IMR-90 (cell line): ENCODE data around the gene UBXN2A. TPM values are rescaled to one million over a fixed set of nuclear protein-coding genes. Genes with fewer than 3 reads are reported as not detected.

Experiments
- ATAC-seq: fragments of 200-7000 bp; cut with Tn5 transposase; 2 replicates; pipeline ENCODE4 v1.9.1; 2020; ENCODE audit warnings: low read depth, mild to moderate bottlenecking, moderate library complexity
- BruUV-seq: library from RNA; stranded (reverse); fragments of 400-500 nt; replicated peaks from 2 replicates; lab custom pipeline; 2021; lab: Mats Ljungman, UMichigan
- CTCF ChIA-PET: fragments of 300-600 bp; formaldehyde crosslinking; extraction: SDS; loops from one replicate; lab custom pipeline; 2021; ENCODE audit warnings: antibody characterized with exemption; lab: Yijun Ruan, JAX
- POLR2A ChIA-PET: fragments of 300-600 bp; sonication (Branson Sonifier 250); formaldehyde crosslinking; loops from one replicate; lab custom pipeline; 2022; ENCODE audit warnings: antibody characterized with exemption; ENCODE audit not compliant: unreplicated experiment; lab: Charles Lee
- DNase-seq: peaks from one replicate; pipeline ENCODE4 v3.0.0; 2013
- H2AFZ ChIP-seq: replicated peaks from 2 replicates; pipeline ENCODE3; 2013; ENCODE audit warnings: low read length, mild to moderate bottlenecking; ENCODE audit not compliant: poor library complexity
- H2AK5ac ChIP-seq: 2 replicates; pipeline ENCODE4 v1.6.1; 2013; ENCODE audit warnings: low read depth, low read length, inconsistent platforms
- H2AK9ac ChIP-seq: replicated peaks from 2 replicates; pipeline ENCODE3; 2013; ENCODE audit warnings: mild to moderate bottlenecking, low read depth, low read length, moderate library complexity; ENCODE audit not compliant: poor library complexity
- H2BK120ac ChIP-seq: 2 replicates; pipeline ENCODE4 v1.6.1; 2013; ENCODE audit warnings: low read depth, low read length, inconsistent platforms
- H2BK15ac ChIP-seq: 3 replicates; pipeline ENCODE4 v1.6.1; 2013; ENCODE audit warnings: low read depth, low read length, inconsistent platforms
- H2BK20ac ChIP-seq: 2 replicates; pipeline ENCODE4 v1.6.1; 2013; ENCODE audit warnings: low read depth, mild to moderate bottlenecking, inconsistent platforms, low read length, moderate library complexity
- H2BK5ac ChIP-seq: 2 replicates; pipeline ENCODE4 v1.6.1; 2013; ENCODE audit warnings: mild to moderate bottlenecking, low read depth, low read length, inconsistent platforms; ENCODE audit not compliant: poor library complexity, severe bottlenecking
- H3K14ac ChIP-seq: replicated peaks from 2 replicates; pipeline ENCODE4 v1.6.1; 2013; ENCODE audit warnings: low read depth, low read length, inconsistent platforms
- H3K18ac ChIP-seq: 2 replicates; pipeline ENCODE4 v1.6.1; 2013; ENCODE audit warnings: low read depth, low read length, control low read depth
- H3K23ac ChIP-seq: 2 replicates; pipeline ENCODE4 v1.6.1; 2013; ENCODE audit warnings: low read depth, low read length, inconsistent platforms
- H3K27ac ChIP-seq: 2 replicates; pipeline ENCODE4 v1.5.1; 2013; ENCODE audit warnings: mild to moderate bottlenecking, control low read depth, low read length; ENCODE audit not compliant: insufficient read depth
- H3K27me3 ChIP-seq: 2 replicates; pipeline ENCODE4 v1.6.1; 2013; ENCODE audit warnings: low read length; ENCODE audit not compliant: control insufficient read depth, insufficient read depth
- H3K36me3 ChIP-seq: 2 replicates; pipeline ENCODE4 v1.6.1; 2013; ENCODE audit warnings: low read length, mixed read lengths; ENCODE audit not compliant: control insufficient read depth, insufficient read depth
- H3K4ac ChIP-seq: 2 replicates; pipeline ENCODE4 v1.6.1; 2013; ENCODE audit warnings: low read depth, low read length, inconsistent platforms
- H3K4me1 ChIP-seq: 2 replicates; pipeline ENCODE4 v1.6.1; 2013; ENCODE audit warnings: low read length, mixed read lengths; ENCODE audit not compliant: control insufficient read depth, insufficient read depth
- H3K4me2 ChIP-seq: 2 replicates; pipeline ENCODE4 v1.6.1; 2013; ENCODE audit warnings: low read depth, mild to moderate bottlenecking, control low read depth, low read length, moderate library complexity
- H3K4me3 ChIP-seq: 2 replicates; pipeline ENCODE4 v1.5.1; 2013; ENCODE audit warnings: low read depth, mild to moderate bottlenecking, control low read depth, low read length, moderate library complexity; ENCODE audit not compliant: insufficient read depth
- H3K56ac ChIP-seq: 2 replicates; pipeline ENCODE4 v1.6.1; 2013; ENCODE audit warnings: low read length, inconsistent platforms; ENCODE audit not compliant: insufficient read depth; ENCODE audit errors: extremely low read depth
- H3K79me1 ChIP-seq, 2 experiments: 2 replicates each; pipeline ENCODE4 v1.6.1; 2013; ENCODE audit warnings: low read length in 2 of 2, inconsistent platforms in 1 of 2, low read depth in 1 of 2
- H3K9ac ChIP-seq: 2 replicates; pipeline ENCODE4 v1.6.1; 2013; ENCODE audit warnings: low read depth, low read length, control low read depth
- H3K9me1 ChIP-seq: 2 replicates; pipeline ENCODE4 v1.6.1; 2013; ENCODE audit warnings: low read length, inconsistent platforms; ENCODE audit not compliant: insufficient read depth
- H3K9me3 ChIP-seq: 2 replicates; pipeline ENCODE4 v1.6.1; 2013; ENCODE audit warnings: low read length; ENCODE audit not compliant: control insufficient read depth, insufficient read depth
- H4K20me1 ChIP-seq: 2 replicates; pipeline ENCODE4 v1.6.1; 2013; ENCODE audit warnings: low read length, inconsistent platforms; ENCODE audit not compliant: insufficient read depth
- H4K5ac ChIP-seq: 2 replicates; pipeline ENCODE4 v1.6.1; 2013; ENCODE audit warnings: mild to moderate bottlenecking, low read depth, low read length, control low read depth
- H4K8ac ChIP-seq, 2 experiments: 2 replicates each; pipeline ENCODE4 v1.6.1; 2013; ENCODE audit warnings: low read depth in 2 of 2, low read length in 2 of 2, control low read depth in 1 of 2, inconsistent platforms in 1 of 2
- H4K91ac ChIP-seq: 2 replicates; pipeline ENCODE4 v1.6.1; 2013; ENCODE audit warnings: low read depth, low read length, inconsistent platforms; ENCODE audit not compliant: insufficient read depth
- BHLHE40 ChIP-seq: fragments of 150-350 bp; IDR thresholded peaks from 2 replicates; pipeline ENCODE4 v1.6.1; 2016; ENCODE audit warnings: mild to moderate bottlenecking, low read depth, low read length
- CEBPB ChIP-seq: IDR thresholded peaks from 2 replicates; pipeline ENCODE4 v1.6.1; 2012; ENCODE audit warnings: low read depth, low read length, improper control_type of control experiment
- CHD1 ChIP-seq: IDR thresholded peaks from 2 replicates; pipeline ENCODE4 v1.6.1; 2012; ENCODE audit warnings: low read depth, low read length, improper control_type of control experiment
- ELK1 ChIP-seq: fragments of 150-350 bp; IDR thresholded peaks from 2 replicates; pipeline ENCODE4 v1.6.1; 2016; ENCODE audit warnings: low read depth, mild to moderate bottlenecking, low read length, moderate library complexity, borderline replicate concordance
- MAFK ChIP-seq: IDR thresholded peaks from 2 replicates; pipeline ENCODE4 v1.6.1; 2012; ENCODE audit warnings: low read depth, low read length, improper control_type of control experiment
- MAZ ChIP-seq: IDR thresholded peaks from 2 replicates; pipeline ENCODE4 v1.6.1; 2012; ENCODE audit warnings: low read depth, mild to moderate bottlenecking, low read length, improper control_type of control experiment, moderate library complexity, borderline replicate concordance
- MXI1 ChIP-seq: IDR thresholded peaks from 2 replicates; pipeline ENCODE4 v1.6.1; 2012; ENCODE audit warnings: low read depth, mild to moderate bottlenecking, low read length, moderate library complexity, borderline replicate concordance
- NFE2L2 ChIP-seq: fragments of 150-350 bp; IDR thresholded peaks from 2 replicates; pipeline ENCODE4 v1.6.1; 2016; ENCODE audit warnings: low read depth, mild to moderate bottlenecking, low read length
- RAD21 ChIP-seq: IDR thresholded peaks from 2 replicates; pipeline ENCODE4 v1.6.1; 2012; ENCODE audit warnings: low read length, improper control_type of control experiment
- RCOR1 ChIP-seq: IDR thresholded peaks from 2 replicates; pipeline ENCODE4 v1.6.1; 2012; ENCODE audit warnings: mild to moderate bottlenecking, low read length, improper control_type of control experiment; ENCODE audit not compliant: insufficient replicate concordance
- RFX5 ChIP-seq: IDR thresholded peaks from 2 replicates; pipeline ENCODE4 v1.8.0; 2012; ENCODE audit warnings: low read depth, mild to moderate bottlenecking, low read length, moderate library complexity
- SMC3 ChIP-seq: fragments of 150-350 bp; IDR thresholded peaks from 2 replicates; pipeline ENCODE4 v1.6.1; 2016; ENCODE audit warnings: low read depth, mild to moderate bottlenecking, antibody characterized with exemption, low read length, moderate library complexity
- WGBS, 2 experiments: methylation state at CpG; one replicate each; pipeline versions ENCODE4 v1.1.5 to v1.1.7; 2013; ENCODE audit warnings: missing lambda C conversion rate in 2 of 2; ENCODE audit not compliant: insufficient read length in 1 of 2; ENCODE audit errors: extremely low coverage in 2 of 2; 5-methylcytosine and 5-hydroxymethylcytosine counted together
- dilution Hi-C: fragments of 300-500 bp; cut with HindIII; formaldehyde crosslinking; loops from one replicate; pipeline ENCODE4 v1.14.3; 2018; ENCODE audit warnings: low sequenced_read_pairs; ENCODE audit not compliant: unreplicated experiment
- in situ Hi-C: fragments of 300-500 bp; cut with MboI; formaldehyde crosslinking; loops from 3 replicates; pipeline ENCODE4 v1.14.3; 2019; ENCODE audit warnings: low sequenced_read_pairs, inconsistent platforms, mixed read lengths
- intact Hi-C: fragments of 100-400 bp; cut with micrococcal nuclease; formaldehyde crosslinking; loops from 2 replicates; pipeline ENCODE4 v1.10.0; 2022
- polyA plus RNA-seq, 3 experiments: library from polyadenylated mRNA; depleted of rRNA; stranded (reverse); fragments of >200 nt; gene quantifications; 2 replicates each; pipeline ENCODE4 v1.2.3, GENCODE V29; 2012; ENCODE audit warnings: low replicate concordance in 1 of 3
- total RNA-seq: library from RNA; depleted of rRNA; stranded (reverse); fragments of >200 nt; gene quantifications from 2 replicates; pipeline ENCODE4 v1.2.3, GENCODE V29; 2012
- TF ChIP-seq, protein P1 (sequence below): fragments of 150-350 bp; IDR thresholded peaks from 2 replicates; pipeline ENCODE4 v1.6.1; 2017; ENCODE audit warnings: mild to moderate bottlenecking, antibody characterized with exemption, low read length, low read depth

The UBXN2A gene
- total and polyA plus RNA-seq, 2 of the 4 experiments (the other 2 are of a cell fraction), result 4.6 to 7.7 TPM

- peak overlapping the region; percentile 74 for H2BK5ac ChIP-seq
- H3K14ac ChIP-seq, result peak overlapping the region; percentile 45; the same call in 1 of the 2 replicates
- H2AK9ac ChIP-seq, result peak overlapping the region; percentile 94
- H2BK120ac ChIP-seq, result peak overlapping the region; percentile 91
- H3K4me3 ChIP-seq, result no peak overlapping the region
- no peak overlapping the region for H4K5ac ChIP-seq
- no peak for DNase-seq
- no peak for ATAC-seq
- no peaks in the 10 kb centered on the region for H3K36me3 ChIP-seq
- H3K9ac ChIP-seq, result no peak overlapping the region
- ChIA-PET CTCF (interaction anchor here (0.7 kb wide), 1 partner anchor 802 kb away, joined by 4 read pairs; no protein-coding TSS in a partner anchor), POLR2A (no interaction called here)
- H3K23ac ChIP-seq, result no peak overlapping the region
- H3K79me1 ChIP-seq, result peaks cover 0 to 3% of the 10 kb centered on the region in 2 experiments; a peak in 1 of 4 replicates
- H3K4ac ChIP-seq, result peak overlapping the region; percentile 95
- no peak overlapping the region for H3K18ac ChIP-seq
- peak overlapping the region; percentile 98; the same call in 1 of the 2 replicates for H2AK5ac ChIP-seq
- H2AFZ ChIP-seq, result peak overlapping the region; percentile 84
- no peaks in the 10 kb centered on the region for H3K27me3 ChIP-seq
- dilution Hi-C loops, result no loop called here
- peaks cover 19% of the 10 kb centered on the region; the same call in 1 of the 2 replicates for H3K9me1 ChIP-seq
- H2BK20ac ChIP-seq, result 0 out of 2 replicates have a peak overlapping the region, but pooled peaks have one; percentile 92
- WGBS, 2 experiments, result 93% methylated on average over 13 of the region's 35 CpGs; no CpG with 5 or more reads in 1 of the 2 experiments
- H2BK15ac ChIP-seq, result peak overlapping the region; percentile 36; the same call in 1 of the 3 replicates
- H3K4me2 ChIP-seq, result no peak overlapping the region
- peak overlapping the region; percentile 74 to 82; a peak in 3 of 4 replicates for H4K8ac ChIP-seq
- no peak overlapping the region for H3K56ac ChIP-seq
- BruUV-seq, result no TSS peak
- no peak overlapping the region for H3K27ac ChIP-seq
- intact Hi-C loops, result no loop called here
- in situ Hi-C loops, result no loop called here
- H3K4me1 ChIP-seq, result peaks cover 10% of the 10 kb centered on the region
- no peaks in the 10 kb centered on the region for H3K9me3 ChIP-seq
- peak overlapping the region; percentile 97 for H4K91ac ChIP-seq
- no peaks in the 10 kb centered on the region for H4K20me1 ChIP-seq
- TF ChIP-seq NFE2L2 (no peak), MAZ (no peak), MAFK (no peak), CHD1 (no peak), RFX5 (no peak), SMC3 (no peak), RAD21 (no peak), BHLHE40 (no peak), ELK1 (no peak), MXI1 (no peak), CEBPB (no peak), RCOR1 (no peak)
- TF ChIP-seq, protein P1, sequence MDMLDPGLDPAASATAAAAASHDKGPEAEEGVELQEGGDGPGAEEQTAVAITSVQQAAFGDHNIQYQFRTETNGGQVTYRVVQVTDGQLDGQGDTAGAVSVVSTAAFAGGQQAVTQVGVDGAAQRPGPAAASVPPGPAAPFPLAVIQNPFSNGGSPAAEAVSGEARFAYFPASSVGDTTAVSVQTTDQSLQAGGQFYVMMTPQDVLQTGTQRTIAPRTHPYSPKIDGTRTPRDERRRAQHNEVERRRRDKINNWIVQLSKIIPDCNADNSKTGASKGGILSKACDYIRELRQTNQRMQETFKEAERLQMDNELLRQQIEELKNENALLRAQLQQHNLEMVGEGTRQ, result no peak
These were observed 76.8 kb downstream of the UBXN2A start for GRCh38 chr2:24016853-24017703.
